AG04449 (cell line): ENCODE results near the gene CTSE.
"Not testable (repeated sequence)": the region's sequence is repeated elsewhere in the genome, so short reads cannot be mapped to it uniquely, and the experiment has no call there.

Experiments
- CTCF ChIA-PET: fragments of 350-600 bp; formaldehyde crosslinking; extraction: SDS; loops from one replicate; lab custom pipeline; 2021; ENCODE audit warnings: antibody characterized with exemption; lab: Yijun Ruan, JAX
- POLR2A ChIA-PET: fragments of 400-600, 350-600 bp; formaldehyde crosslinking; extraction: SDS; loops from one replicate; lab custom pipeline; 2020; ENCODE audit warnings: antibody characterized with exemption, inconsistent platforms; lab: Yijun Ruan, JAX
- DNase-seq: peaks from one replicate; pipeline ENCODE4 v3.0.0-alpha.2; 2010; ENCODE audit warnings: low read depth, low spot score
- H3K4me3 ChIP-seq: 2 replicates; pipeline ENCODE4 v1.5.1; 2011; ENCODE audit warnings: low read depth, mild to moderate bottlenecking, control low read depth, low read length
- CTCF ChIP-seq: IDR thresholded peaks from one replicate; pipeline ENCODE4 v1.5.1; 2011; ENCODE audit warnings: mild to moderate bottlenecking, moderate library complexity, low read length, control low read depth, inconsistent platforms; ENCODE audit not compliant: insufficient read depth; ENCODE audit errors: missing control alignments

CTSE gene

DNA sequence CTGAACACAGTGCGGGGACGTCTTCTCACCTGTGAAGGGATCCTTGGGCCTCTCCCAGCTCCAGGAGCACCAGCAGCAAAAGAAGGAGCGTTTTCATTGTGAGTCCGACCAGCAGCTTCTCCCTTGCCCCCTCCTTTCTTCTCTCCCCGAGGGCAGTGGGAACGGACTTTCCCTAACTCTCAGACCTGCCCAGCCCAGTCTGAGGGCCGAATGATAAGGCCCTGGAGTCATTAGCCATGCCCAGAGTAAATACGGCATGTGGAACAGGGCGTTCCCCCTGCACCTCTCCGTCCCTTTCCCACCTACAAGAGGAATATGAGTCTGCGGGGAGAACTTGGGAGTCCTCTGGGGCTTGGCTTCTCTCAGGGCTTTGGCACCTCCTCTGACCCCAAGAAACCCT, at the start of gene CTSE:
Gene CTSE (minus strand): TSS at position 201 of the 400 bp plus-strand sequence. CDS start 104 bp downstream, at position 97.
- no peak for TF ChIP-seq CTCF
- ChIA-PET CTCF (interaction anchor here (1.8 kb wide), 1 partner anchor 9 kb away, joined by 8 read pairs; no protein-coding TSS in a partner anchor), POLR2A (no interaction called here)

DNA sequence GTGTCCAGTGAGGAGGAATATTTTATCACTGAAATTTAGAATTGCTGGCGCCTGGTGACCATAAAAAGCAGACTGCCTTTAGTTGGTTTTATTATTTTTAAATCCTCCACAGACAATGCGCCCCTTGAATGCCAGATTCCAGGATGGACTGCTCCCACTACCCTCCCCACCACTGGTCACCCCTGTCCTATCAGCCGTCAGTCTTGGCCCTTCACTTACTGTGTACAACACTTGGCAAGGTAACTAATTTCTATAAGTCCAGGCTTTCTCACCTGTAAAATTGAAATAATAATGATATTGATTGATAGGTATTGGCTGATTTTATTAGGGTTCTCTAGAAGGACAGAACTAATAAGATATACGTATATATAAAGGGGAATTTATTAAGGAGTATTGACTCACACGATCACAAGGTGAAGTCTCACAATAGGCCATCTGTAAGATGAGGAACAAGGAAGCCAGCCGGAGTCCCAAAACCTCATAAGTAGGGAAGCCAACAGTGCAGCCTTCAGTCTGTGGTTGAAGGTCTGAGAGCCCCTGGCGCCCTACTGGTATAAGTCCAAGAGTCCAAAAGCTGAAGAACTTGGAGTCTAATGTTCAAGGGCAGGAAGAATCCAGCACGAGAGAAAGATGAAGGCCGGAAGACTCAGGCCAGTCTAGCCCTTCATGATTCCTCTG, 47.1 kb upstream of the CTSE start:
- no peak for TF ChIP-seq CTCF
- no peak overlapping the region for H3K4me3 ChIP-seq
- POLR2A ChIA-PET, result no interaction called here
- DNase-seq, result no peak
- CTCF ChIA-PET, result no interaction called here

More for the DNA sequence above, at the start of gene CTSE:
- no peak for DNase-seq
- H3K4me3 ChIP-seq, result no peak within 1 kb of the TSS

- DNase-seq, result no peak
- CTCF ChIA-PET, result interaction anchor here (1.1 to 1.2 kb wide), 2 partner anchors 26 to 37 kb away, joined by 3 read pairs; no protein-coding TSS in a partner anchor
- TF ChIP-seq CTCF, result no peak
- H3K4me3 ChIP-seq, result no peak overlapping the region
- POLR2A ChIA-PET, result no interaction called here
Measured at GRCh38 chr1:206068314-206068713, 44.6 kb upstream of the CTSE start.

DNA sequence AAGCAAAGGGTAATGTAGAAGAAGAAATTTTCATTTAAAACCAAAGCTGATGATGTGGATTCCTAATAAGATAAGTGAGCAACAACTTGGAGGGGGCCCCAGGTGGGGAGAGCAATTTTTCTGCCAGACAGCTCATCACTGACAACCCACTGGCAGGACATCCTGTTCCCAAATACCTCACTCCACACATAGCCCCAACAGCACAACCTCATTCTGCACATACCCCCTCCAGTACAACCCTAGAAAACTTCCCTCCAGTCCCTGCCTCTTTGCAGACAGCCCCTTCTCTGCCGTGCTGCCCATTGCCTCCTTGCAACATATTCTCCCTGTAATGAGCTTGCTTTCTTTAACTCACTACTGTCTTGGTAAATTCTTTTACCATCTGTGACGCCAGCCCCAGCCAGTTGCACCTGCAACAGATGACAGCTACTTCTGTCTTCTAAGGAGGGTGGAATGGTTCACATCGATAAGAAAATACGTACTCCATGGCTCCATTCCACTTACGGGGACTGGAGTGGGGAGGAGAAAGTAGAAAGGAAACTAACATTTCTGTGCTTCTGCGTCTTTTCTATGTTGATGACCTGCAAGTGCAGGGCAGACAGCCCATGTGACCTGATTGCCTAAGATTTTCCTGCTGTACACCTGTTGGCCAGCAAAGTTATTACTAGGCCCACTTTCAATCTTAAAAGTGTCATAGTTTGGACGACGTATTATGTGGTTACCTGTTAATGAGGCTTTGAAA, 44.0 kb upstream of the CTSE start:
- no peak for DNase-seq
- no peak for TF ChIP-seq CTCF
- H3K4me3 ChIP-seq, result no peak overlapping the region
- CTCF ChIA-PET, result interaction anchor here (1.1 to 1.2 kb wide), 2 partner anchors 25 to 37 kb away, joined by 3 read pairs; no protein-coding TSS in a partner anchor
- POLR2A ChIA-PET, result no interaction called here

DNA sequence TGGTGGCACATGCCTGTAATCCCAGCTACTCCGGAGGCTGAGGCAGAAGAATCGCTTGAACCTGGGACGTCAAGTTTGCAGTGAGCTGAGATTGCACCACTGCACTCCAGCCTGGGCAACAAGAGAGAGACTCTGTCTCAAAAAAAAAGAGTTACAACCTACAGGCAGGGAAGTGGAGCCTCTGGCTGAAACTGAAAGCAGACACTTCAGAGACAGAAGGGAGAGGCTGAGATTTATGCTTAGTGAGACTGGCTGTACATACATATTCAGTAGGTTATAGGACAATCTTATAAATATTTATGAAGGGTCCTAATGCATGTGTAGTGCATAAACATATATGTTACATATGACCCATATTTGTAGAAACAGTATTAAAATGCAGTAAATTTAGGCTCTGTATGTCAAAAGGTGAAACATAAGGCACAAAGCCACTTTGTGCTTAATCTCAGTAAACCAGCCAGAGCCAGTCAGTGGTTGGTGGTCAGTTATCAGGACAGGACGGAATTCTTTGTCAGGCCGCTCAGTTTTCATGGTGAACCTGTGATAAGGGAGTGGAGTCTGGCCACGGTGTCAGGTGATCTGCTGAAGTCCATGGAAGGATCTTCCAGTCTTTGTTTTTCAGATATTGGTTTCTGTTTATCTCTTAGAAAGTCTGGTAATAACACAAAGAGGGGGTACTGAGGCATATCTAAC, 42.9 kb upstream of the CTSE start:
- CTCF ChIA-PET, result no interaction called here
- no peak for TF ChIP-seq CTCF
- POLR2A ChIA-PET, result no interaction called here
- H3K4me3 ChIP-seq, result no peak overlapping the region
- DNase-seq, result no peak

- TF ChIP-seq CTCF, result no peak
- DNase-seq, result no peak
- H3K4me3 ChIP-seq, result no peak overlapping the region
- ChIA-PET POLR2A (no interaction called here), CTCF (no interaction called here)
Measured at GRCh38 chr1:206065547-206066145, 42.0 kb upstream of the CTSE start.

DNA sequence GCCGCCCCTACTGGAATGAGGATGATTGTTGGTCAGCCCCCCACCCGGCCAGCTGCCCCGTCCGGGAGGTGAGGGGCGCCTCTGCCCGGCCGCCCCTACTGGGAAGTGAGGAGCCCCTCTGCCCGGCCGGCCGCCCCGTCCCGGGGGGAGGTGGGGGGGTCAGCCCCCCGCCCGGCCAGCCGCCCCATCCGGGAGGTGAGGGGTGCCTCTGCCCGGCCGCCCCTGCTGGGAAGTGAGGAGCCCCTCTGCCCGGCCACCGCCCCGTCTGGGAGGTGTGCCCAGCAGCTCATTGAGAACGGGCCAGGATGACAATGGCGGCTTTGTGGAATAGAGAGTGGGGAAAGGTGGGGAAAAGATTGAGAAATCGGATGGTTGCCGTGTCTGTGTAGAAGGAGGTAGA, 40.8 kb upstream of the CTSE start:
- DNase-seq, CTCF ChIA-PET, POLR2A ChIA-PET, H3K4me3 ChIP-seq: not testable (repeated sequence)

- H3K4me3 ChIP-seq, POLR2A ChIA-PET, DNase-seq, CTCF ChIA-PET: not testable (repeated sequence)
Measured at GRCh38 chr1:206064001-206064400, 40.3 kb upstream of the CTSE start.
